DOHH2 (cell line): ENCODE measurements around the gene TMEM82.

Source experiments
- EZH2phosphoT487 ChIP-seq: fragments of 200-600 bp; sonication (generic); IDR thresholded peaks from 2 replicates; pipeline ENCODE4 v1.6.1; 2017; ENCODE audit warnings: borderline replicate concordance, mild to moderate bottlenecking, antibody characterized with exemption, low read length, moderate library complexity, mixed read lengths
- TF ChIP-seq, protein P1 (sequence below): fragments of 200-600 bp; sonication (generic); IDR thresholded peaks from one replicate; pipeline ENCODE4 v1.5.1; 2014; ENCODE audit warnings: antibody characterized with exemption, mild to moderate bottlenecking, low read depth, low read length; ENCODE audit not compliant: poor library complexity, severe bottlenecking

- TF ChIP-seq, protein P1, sequence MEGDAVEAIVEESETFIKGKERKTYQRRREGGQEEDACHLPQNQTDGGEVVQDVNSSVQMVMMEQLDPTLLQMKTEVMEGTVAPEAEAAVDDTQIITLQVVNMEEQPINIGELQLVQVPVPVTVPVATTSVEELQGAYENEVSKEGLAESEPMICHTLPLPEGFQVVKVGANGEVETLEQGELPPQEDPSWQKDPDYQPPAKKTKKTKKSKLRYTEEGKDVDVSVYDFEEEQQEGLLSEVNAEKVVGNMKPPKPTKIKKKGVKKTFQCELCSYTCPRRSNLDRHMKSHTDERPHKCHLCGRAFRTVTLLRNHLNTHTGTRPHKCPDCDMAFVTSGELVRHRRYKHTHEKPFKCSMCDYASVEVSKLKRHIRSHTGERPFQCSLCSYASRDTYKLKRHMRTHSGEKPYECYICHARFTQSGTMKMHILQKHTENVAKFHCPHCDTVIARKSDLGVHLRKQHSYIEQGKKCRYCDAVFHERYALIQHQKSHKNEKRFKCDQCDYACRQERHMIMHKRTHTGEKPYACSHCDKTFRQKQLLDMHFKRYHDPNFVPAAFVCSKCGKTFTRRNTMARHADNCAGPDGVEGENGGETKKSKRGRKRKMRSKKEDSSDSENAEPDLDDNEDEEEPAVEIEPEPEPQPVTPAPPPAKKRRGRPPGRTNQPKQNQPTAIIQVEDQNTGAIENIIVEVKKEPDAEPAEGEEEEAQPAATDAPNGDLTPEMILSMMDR = no peak
- TF ChIP-seq EZH2phosphoT487 = no peak
Observed at GRCh38 chr1:15744122-15744679, 1.9 kb downstream of the TMEM82 start.
